Uterus (tissue), 2 donors: ENCODE measurements around the gene WIZ.
A peak's percentile ranks its signal among the peaks of the same experiment; 100 is the strongest.

Experiments used
- POLR2A ChIP-seq, 2 donors: fragments of 450-650 bp; IDR thresholded peaks; one replicate each; pipeline ENCODE4 v1.6.1; 2016; ENCODE audit warnings: antibody characterized with exemption in 2 of 2, mild to moderate bottlenecking in 1 of 2, moderate library complexity in 1 of 2
- TF ChIP-seq, protein P1 (sequence below), 4 experiments: fragments of 200-600 bp in 2 of 4; fragments of 450-650 bp in 2 of 4; sonication (generic) in 2 of 4; IDR thresholded peaks; one replicate each; pipeline ENCODE4 v1.5.1; 2016 to 2019; ENCODE audit warnings: antibody characterized with exemption in 4 of 4, mild to moderate bottlenecking in 2 of 4, moderate library complexity in 1 of 4

GRCh38 chr19:15432629-15433518 is 16.9 kb downstream of the WIZ start:
- TF ChIP-seq, protein P1, sequence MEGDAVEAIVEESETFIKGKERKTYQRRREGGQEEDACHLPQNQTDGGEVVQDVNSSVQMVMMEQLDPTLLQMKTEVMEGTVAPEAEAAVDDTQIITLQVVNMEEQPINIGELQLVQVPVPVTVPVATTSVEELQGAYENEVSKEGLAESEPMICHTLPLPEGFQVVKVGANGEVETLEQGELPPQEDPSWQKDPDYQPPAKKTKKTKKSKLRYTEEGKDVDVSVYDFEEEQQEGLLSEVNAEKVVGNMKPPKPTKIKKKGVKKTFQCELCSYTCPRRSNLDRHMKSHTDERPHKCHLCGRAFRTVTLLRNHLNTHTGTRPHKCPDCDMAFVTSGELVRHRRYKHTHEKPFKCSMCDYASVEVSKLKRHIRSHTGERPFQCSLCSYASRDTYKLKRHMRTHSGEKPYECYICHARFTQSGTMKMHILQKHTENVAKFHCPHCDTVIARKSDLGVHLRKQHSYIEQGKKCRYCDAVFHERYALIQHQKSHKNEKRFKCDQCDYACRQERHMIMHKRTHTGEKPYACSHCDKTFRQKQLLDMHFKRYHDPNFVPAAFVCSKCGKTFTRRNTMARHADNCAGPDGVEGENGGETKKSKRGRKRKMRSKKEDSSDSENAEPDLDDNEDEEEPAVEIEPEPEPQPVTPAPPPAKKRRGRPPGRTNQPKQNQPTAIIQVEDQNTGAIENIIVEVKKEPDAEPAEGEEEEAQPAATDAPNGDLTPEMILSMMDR (IDR thresholded peaks at IDR 0.05) = peak in 1 of 4 experiments; percentile 15
- peak in 1 of 2 donors; percentile 68 for TF ChIP-seq POLR2A (IDR thresholded peaks at IDR 0.05)
